ENCODE results near the gene POLE2. TPM values are rescaled to one million over a fixed set of nuclear protein-coding genes. Genes with fewer than 3 reads are reported as not detected.

Gene POLE2
- total RNA-seq, 4 donors from 2014 or later = 1.5 to 3.6 TPM; not detected in 2

GRCh38 chr14:49634547-49635334 lies 53.3 kb downstream of the POLE2 start, which contains the start of gene DNAAF2:
DNAAF2 (minus strand) TSS chr14:49635244; CDS start chr14:49635149, 95 bp downstream.
- no peak for TF ChIP-seq POLR2A (IDR thresholded peaks at IDR 0.05)
- no peak for TF ChIP-seq CTCF (IDR thresholded peaks at IDR 0.05 in 4 of 5, conservative IDR thresholded peaks at IDR 0.05 in 1 of 5)
- intact Hi-C loops (cut with DNase I; ENCODE audit: low total_unique reads) = loop anchor here (1.0 to 10.0 kb wide), 6 partner anchors 14 to 470 kb away; partner anchors contain the start of genes KLHDC1, KLHDC2, MGAT2 and NEMF
- H3K4me3 ChIP-seq = peak within 1 kb of the TSS; percentile 83 to 99 (median 90)
- in situ Hi-C loops (cut with MboI; ENCODE audit: low sequenced_read_pairs in 4 of 4) = loop anchor here in 3 of 4 donors (10.0 to 25.0 kb wide), 4 partner anchors 50 to 478 kb away; partner anchors contain the start of genes KLHDC2 (in 2 of the 3), VCPKMT (in 2 of the 3) and RPS29 (in 1 of the 3)
- peak within 1 kb of the TSS; percentile 92 to 100 (median 97) for H3K27ac ChIP-seq
- H3K9me3 ChIP-seq = no peaks in the 10 kb centered on the region
- DNase-seq (peak; percentile 34 to 39), ATAC-seq (peak; percentile 48 to 60)
- H3K36me3 ChIP-seq = peaks cover 0 to 3% of the 10 kb centered on the region in 2 donors
- peaks cover 18 to 34% of the 10 kb centered on the region in 2 donors for H3K4me1 ChIP-seq
- no peaks in the 10 kb centered on the region for H3K27me3 ChIP-seq

- DNase-seq (peak; percentile 91), ATAC-seq (peak; percentile 88 to 89)
- Histone ChIP-seq H3K9me3 (no peaks in the 10 kb centered on the region), H3K27me3 (no peaks in the 10 kb centered on the region), H3K4me1 (peaks cover 18 to 34% of the 10 kb centered on the region in 2 donors), H3K4me3 (peak overlapping the region; percentile 83 to 99 (median 90)), H3K27ac (peak overlapping the region; percentile 92 to 100 (median 97)), H3K36me3 (peaks cover 0 to 3% of the 10 kb centered on the region in 2 donors)
- in situ Hi-C loops (cut with MboI; ENCODE audit: low sequenced_read_pairs in 4 of 4) = loop anchor here in 3 of 4 donors (10.0 to 25.0 kb wide), 4 partner anchors 49 to 478 kb away; partner anchors contain the start of genes KLHDC2 (in 2 of the 3), VCPKMT (in 2 of the 3) and RPS29 (in 1 of the 3)
- intact Hi-C loops (cut with DNase I; ENCODE audit: low total_unique reads) = loop anchor here (1.0 to 10.0 kb wide), 6 partner anchors 14 to 471 kb away; partner anchors contain the start of genes KLHDC1, KLHDC2, MGAT2 and NEMF
- TF ChIP-seq POLR2A (IDR thresholded peaks at IDR 0.05) (peak; percentile 90 to 91), CTCF (IDR thresholded peaks at IDR 0.05 in 4 of 5, conservative IDR thresholded peaks at IDR 0.05 in 1 of 5) (peak; percentile 67 to 88 (median 81))
Measured at GRCh38 chr14:49633640-49634546, 54.1 kb downstream of the POLE2 start.

- TF ChIP-seq POLR2A (IDR thresholded peaks at IDR 0.05) (no peak), CTCF (IDR thresholded peaks at IDR 0.05 in 4 of 5, conservative IDR thresholded peaks at IDR 0.05 in 1 of 5) (no peak)
- no peak overlapping the region for H3K27ac ChIP-seq
- DNase-seq = no peak
- ATAC-seq = no peak
- H3K27me3 ChIP-seq = no peaks in the 10 kb centered on the region
- H3K36me3 ChIP-seq = peaks cover 0 to 6% of the 10 kb centered on the region in 2 donors
- H3K9me3 ChIP-seq = no peaks in the 10 kb centered on the region
- intact Hi-C loops (cut with DNase I; ENCODE audit: low total_unique reads) = no loop called here
- in situ Hi-C loops (cut with MboI; ENCODE audit: low sequenced_read_pairs in 4 of 4) = no loop called here
- peaks cover 18 to 28% of the 10 kb centered on the region in 2 donors for H3K4me1 ChIP-seq
- no peak overlapping the region for H3K4me3 ChIP-seq
Measured at GRCh38 chr14:49623941-49624839, 63.8 kb downstream of the POLE2 start.
